ENCODE data around the gene TLK1. TPM values are rescaled to one million over a fixed set of nuclear protein-coding genes. Genes with fewer than 3 reads are reported as not detected.

Gene TLK1
- total and polyA plus RNA-seq, 2 of the 4 experiments (the other 2 are of a cell fraction): 7.3 to 12.5 TPM

- WGBS, 2 experiments (ENCODE audit: extremely low coverage in 2 of 2, insufficient read length in 1 of 2): no CpG with 5 or more reads among the region's 4 CpGs
- no peak overlapping the region for H4K8ac ChIP-seq (ENCODE audit: low read depth in 2 of 2, low read length in 2 of 2)
- H3K4me3 ChIP-seq (ENCODE audit: insufficient read depth, low read depth, low read length): no peak overlapping the region
- no peaks in the 10 kb centered on the region for H3K9me3 ChIP-seq (ENCODE audit: control insufficient read depth, insufficient read depth, low read length)
- no peak for ATAC-seq (ENCODE audit: low read depth)
- no peak overlapping the region for H2BK20ac ChIP-seq (ENCODE audit: low read depth, low read length)
- ChIA-PET CTCF (interaction anchor here (0.6 kb wide), 1 partner anchor 148 kb away, joined by 8 read pairs; no protein-coding TSS in a partner anchor), POLR2A (ENCODE audit: unreplicated experiment) (no interaction called here)
- H3K14ac ChIP-seq (replicated peaks; ENCODE audit: low read depth, low read length): no peak overlapping the region
- H3K9ac ChIP-seq (ENCODE audit: low read depth, low read length): no peak overlapping the region
- no peak overlapping the region for H2BK5ac ChIP-seq (ENCODE audit: low read depth, low read length, poor library complexity, severe bottlenecking)
- no peaks in the 10 kb centered on the region for H3K36me3 ChIP-seq (ENCODE audit: control insufficient read depth, insufficient read depth, low read length)
- no TSS peak for BruUV-seq (replicated peaks)
- H3K56ac ChIP-seq (ENCODE audit: extremely low read depth, insufficient read depth, low read length): no peak overlapping the region
- in situ Hi-C loops (cut with MboI; ENCODE audit: low sequenced_read_pairs): no loop called here
- H2AFZ ChIP-seq (replicated peaks; ENCODE audit: low read length, poor library complexity): no peak overlapping the region
- no peak overlapping the region for H3K4ac ChIP-seq (ENCODE audit: low read depth, low read length)
- no peak overlapping the region for H2AK5ac ChIP-seq (ENCODE audit: low read depth, low read length)
- no peak overlapping the region for H3K4me2 ChIP-seq (ENCODE audit: low read depth, low read length)
- H2BK15ac ChIP-seq (ENCODE audit: low read depth, low read length): no peak overlapping the region
- no peak overlapping the region for H4K91ac ChIP-seq (ENCODE audit: insufficient read depth, low read depth, low read length)
- DNase-seq: no peak
- H3K9me1 ChIP-seq (ENCODE audit: insufficient read depth, low read length): no peaks in the 10 kb centered on the region; the same call in none of the 2 replicates
- intact Hi-C loops (cut with micrococcal nuclease): loop anchor here (5.0 kb wide), 1 partner anchor 37 kb away; no protein-coding TSS in a partner anchor
- no peak overlapping the region for H3K18ac ChIP-seq (ENCODE audit: low read depth, low read length)
- no peak overlapping the region for H3K23ac ChIP-seq (ENCODE audit: low read depth, low read length)
- H2AK9ac ChIP-seq (replicated peaks; ENCODE audit: low read depth, low read length, poor library complexity): no peak overlapping the region
- H3K4me1 ChIP-seq (ENCODE audit: control insufficient read depth, insufficient read depth, low read length): peaks cover 2% of the 10 kb centered on the region; the same call in 1 of the 2 replicates
- dilution Hi-C loops (cut with HindIII; ENCODE audit: low sequenced_read_pairs, unreplicated experiment): no loop called here
- no peaks in the 10 kb centered on the region for H3K27me3 ChIP-seq (ENCODE audit: control insufficient read depth, insufficient read depth, low read length)
- H4K5ac ChIP-seq (ENCODE audit: low read depth, low read length): no peak overlapping the region
- no peak overlapping the region for H3K27ac ChIP-seq (ENCODE audit: insufficient read depth, low read length)
- H2BK120ac ChIP-seq (ENCODE audit: low read depth, low read length): no peak overlapping the region
- H3K79me1 ChIP-seq (ENCODE audit: low read depth in 1 of 2, low read length in 2 of 2): peaks cover 13 to 72% of the 10 kb centered on the region in 2 experiments
- H4K20me1 ChIP-seq (ENCODE audit: insufficient read depth, low read length): peaks cover 67% of the 10 kb centered on the region
- no peak for TF ChIP-seq POLR2A (IDR thresholded peaks at IDR 0.05; ENCODE audit: low read depth, low read length)
- TF ChIP-seq NFE2L2 (IDR thresholded peaks at IDR 0.05; ENCODE audit: low read depth, low read length): no peak
- TF ChIP-seq, protein P1, sequence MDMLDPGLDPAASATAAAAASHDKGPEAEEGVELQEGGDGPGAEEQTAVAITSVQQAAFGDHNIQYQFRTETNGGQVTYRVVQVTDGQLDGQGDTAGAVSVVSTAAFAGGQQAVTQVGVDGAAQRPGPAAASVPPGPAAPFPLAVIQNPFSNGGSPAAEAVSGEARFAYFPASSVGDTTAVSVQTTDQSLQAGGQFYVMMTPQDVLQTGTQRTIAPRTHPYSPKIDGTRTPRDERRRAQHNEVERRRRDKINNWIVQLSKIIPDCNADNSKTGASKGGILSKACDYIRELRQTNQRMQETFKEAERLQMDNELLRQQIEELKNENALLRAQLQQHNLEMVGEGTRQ (IDR thresholded peaks at IDR 0.05; ENCODE audit: low read depth, low read length): no peak
- TF ChIP-seq BHLHE40 (IDR thresholded peaks at IDR 0.05; ENCODE audit: low read depth, low read length): no peak
- TF ChIP-seq, protein P2, sequence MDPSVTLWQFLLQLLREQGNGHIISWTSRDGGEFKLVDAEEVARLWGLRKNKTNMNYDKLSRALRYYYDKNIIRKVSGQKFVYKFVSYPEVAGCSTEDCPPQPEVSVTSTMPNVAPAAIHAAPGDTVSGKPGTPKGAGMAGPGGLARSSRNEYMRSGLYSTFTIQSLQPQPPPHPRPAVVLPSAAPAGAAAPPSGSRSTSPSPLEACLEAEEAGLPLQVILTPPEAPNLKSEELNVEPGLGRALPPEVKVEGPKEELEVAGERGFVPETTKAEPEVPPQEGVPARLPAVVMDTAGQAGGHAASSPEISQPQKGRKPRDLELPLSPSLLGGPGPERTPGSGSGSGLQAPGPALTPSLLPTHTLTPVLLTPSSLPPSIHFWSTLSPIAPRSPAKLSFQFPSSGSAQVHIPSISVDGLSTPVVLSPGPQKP (IDR thresholded peaks at IDR 0.05; ENCODE audit: borderline replicate concordance, low read depth, low read length): no peak
- TF ChIP-seq RAD21 (IDR thresholded peaks at IDR 0.05; ENCODE audit: low read length): no peak
- TF ChIP-seq MAFK (IDR thresholded peaks at IDR 0.05; ENCODE audit: low read depth, low read length): no peak
- TF ChIP-seq MXI1 (IDR thresholded peaks at IDR 0.05; ENCODE audit: borderline replicate concordance, low read depth, low read length): no peak
- no peak for TF ChIP-seq CEBPB (IDR thresholded peaks at IDR 0.05; ENCODE audit: low read depth, low read length)
- TF ChIP-seq SMC3 (IDR thresholded peaks at IDR 0.05; ENCODE audit: low read depth, low read length): no peak
- TF ChIP-seq CTCF (conservative IDR thresholded peaks at IDR 0.05; ENCODE audit: low read depth, low read length): no peak
- no peak for TF ChIP-seq MAZ (IDR thresholded peaks at IDR 0.05; ENCODE audit: borderline replicate concordance, low read depth, low read length)
- no peak for TF ChIP-seq FOS (IDR thresholded peaks at IDR 0.05; ENCODE audit: low read depth, low read length)
- TF ChIP-seq RCOR1 (IDR thresholded peaks at IDR 0.05; ENCODE audit: insufficient replicate concordance, low read length): no peak
These were observed 26.0 kb downstream of the TLK1 start for GRCh38 chr2:171134624-171135230.
